HG03439 (cell line): Measurements from ENCODE around the gene CHRNA1.

Source experiments
- ATAC-seq: cut with Tn5 transposase; IDR thresholded peaks from one replicate; pipeline ENCODE4 v1.9.1; 2021; ENCODE audit warnings: mild to moderate bottlenecking, moderate library complexity; ENCODE audit not compliant: unreplicated experiment

CHRNA1 gene

DNA sequence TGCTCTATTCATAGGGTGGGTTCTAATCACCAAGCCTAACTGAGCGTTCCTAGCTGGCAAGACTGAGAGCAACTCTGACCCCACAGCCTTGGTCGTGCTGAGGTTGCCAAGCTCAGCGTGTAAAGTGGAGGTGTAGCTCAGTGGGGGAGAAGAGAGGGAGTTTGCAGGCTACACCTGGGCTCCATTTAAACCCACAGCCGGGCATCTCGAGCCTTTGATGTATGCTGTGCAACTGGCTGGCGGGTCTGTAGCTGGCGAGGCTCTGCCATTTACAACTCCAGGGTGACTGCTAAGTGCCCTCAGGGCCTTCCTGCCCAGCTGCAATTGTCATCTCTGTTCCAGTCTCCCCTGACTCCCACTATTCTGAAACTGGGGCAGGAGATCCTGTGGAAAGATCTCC is 20.0 kb upstream of the CHRNA1 start:
- ATAC-seq: no peak

DNA sequence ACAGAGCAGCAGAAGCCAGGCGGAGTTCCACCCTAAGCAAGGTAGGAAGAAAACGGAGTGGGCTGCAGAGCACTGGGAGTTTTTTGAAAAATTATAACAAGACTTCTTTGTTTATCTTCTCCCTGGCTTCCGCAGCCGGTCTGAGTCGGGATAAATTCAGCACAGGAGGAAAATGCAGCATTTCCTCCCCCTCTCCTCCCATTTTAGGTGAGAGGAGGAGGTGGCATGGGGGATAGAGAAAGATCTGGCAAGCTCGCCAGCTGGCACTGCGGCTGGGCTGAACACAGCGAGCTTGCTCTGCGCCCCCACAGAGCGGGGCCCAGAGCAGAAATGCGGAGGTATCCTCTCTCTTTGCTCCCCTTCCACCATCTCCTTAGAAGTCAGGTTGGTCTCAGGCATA is 17.7 kb upstream of the CHRNA1 start:
- ATAC-seq: no peak

GRCh38 chr2:174781298-174781697 is 17.0 kb upstream of the CHRNA1 start:
- no peak for ATAC-seq

DNA sequence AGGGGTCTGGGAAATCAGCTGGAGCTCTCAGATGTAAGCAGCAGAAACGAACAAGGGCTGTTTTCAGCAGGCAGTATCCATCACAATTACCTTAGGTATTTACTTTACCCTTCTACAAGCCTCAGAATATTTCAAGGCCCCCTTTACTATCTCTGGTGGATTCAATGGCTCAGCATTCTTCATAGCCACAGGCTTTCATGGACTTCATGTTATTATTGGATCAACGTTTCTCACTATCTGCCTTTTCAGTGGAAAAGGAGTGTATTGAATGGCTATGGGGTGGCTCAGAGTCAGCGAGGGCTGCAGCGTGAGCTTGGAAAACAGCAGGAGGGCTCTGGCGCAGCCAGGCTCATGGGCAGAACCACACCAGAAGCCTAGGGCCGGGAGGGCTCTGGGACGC is 16.6 kb upstream of the CHRNA1 start:
- ATAC-seq: no peak

DNA sequence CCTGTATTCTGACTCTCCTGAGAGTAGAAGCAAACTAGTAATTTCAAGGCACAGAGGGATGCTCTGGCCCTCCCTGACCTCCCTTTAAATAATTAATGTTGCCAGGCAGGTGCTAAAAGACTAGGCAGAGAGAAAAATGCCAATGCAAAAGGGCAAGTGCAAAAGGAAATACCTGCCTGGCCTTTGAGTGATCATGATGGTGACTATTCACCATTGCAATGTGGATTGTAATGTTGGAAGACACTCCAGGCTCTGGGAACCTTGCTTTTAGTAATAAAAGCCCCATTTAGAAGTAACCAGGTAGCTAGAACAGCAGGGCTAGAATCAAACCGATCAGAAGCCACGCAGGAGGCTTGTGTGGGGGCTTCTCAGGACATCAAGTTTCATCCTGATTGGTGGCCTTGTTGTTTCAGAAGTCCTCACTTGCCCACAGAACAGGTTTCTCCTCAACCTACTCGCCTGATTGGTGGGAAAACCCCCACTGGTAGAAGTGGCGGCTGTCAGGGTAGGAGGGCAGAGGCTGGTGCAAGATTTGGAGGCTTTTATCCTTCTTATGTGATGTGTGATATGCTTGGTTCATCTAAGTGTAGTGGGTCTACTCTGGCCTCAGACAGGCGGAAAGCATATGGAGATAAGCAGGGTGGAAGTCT is 16.0 kb upstream of the CHRNA1 start:
- no peak for ATAC-seq

DNA sequence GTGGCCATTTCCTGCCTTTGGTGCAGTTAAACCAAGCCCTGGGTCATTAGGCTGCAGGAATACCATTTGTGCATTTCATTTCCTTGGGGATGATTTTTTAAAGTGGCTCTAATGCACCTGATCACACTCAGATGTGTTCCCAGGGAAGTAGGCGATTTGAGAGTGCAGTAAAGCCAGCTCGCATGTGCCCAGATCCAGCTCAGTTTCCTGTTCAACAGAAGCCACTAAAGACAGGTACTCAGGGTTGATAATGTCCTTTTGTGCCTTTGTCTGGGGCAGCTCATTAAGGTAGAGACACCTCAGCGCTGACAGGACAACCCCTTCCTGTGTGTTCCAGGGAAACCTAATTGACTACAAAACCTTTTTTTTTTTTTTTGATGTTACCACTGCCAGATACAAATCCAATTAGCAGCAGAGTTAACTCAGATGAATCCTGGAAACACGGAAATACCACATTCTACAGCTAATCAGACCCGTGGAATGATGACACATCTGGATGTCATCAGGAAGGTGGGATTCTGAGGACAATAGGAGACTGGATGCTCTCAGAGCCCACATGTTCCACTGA is 15.2 kb upstream of the CHRNA1 start:
- ATAC-seq: no peak

GRCh38 chr2:174778085-174778981 is 14.1 kb upstream of the CHRNA1 start:
- no peak for ATAC-seq

DNA sequence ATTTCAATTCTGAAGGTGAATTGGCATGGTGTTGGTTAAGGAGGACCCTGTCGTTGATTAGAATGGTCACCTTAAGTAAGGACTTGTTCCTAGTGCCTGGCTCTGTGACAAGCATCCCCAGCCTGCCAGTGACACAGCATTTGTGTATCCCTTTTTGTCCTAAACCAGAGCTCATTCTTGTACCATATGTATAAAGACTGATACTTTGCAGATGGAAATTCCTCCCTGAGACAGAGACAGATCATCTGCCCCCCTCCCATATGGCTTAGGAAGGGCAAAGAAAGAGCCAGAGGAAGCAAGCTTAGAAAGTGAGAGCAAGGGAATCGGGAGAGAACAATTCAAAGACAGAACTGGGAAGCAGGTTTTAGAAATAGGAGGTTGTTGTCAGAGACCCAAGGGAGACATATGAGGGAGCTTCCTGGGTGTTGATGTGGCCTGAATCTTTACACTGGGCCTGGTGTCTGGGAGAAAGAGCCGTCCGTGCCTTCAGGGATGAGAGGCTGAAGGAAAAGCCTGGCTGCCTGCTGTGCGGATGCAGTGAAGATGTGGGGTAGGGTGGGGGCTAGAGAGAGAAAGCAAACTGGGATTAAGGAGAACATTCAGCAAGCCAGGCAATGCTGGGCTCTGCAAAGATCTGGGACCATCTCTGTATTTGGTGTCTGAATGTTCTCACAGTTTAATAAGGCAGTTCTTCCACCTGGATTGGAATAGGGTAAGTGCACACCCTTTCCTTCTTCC is 13.2 kb upstream of the CHRNA1 start:
- ATAC-seq: no peak

- ATAC-seq: no peak
Measured at GRCh38 chr2:174776675-174777074, 12.4 kb upstream of the CHRNA1 start.

- ATAC-seq: no peak
Measured at GRCh38 chr2:174776223-174776622, 12.0 kb upstream of the CHRNA1 start.

DNA sequence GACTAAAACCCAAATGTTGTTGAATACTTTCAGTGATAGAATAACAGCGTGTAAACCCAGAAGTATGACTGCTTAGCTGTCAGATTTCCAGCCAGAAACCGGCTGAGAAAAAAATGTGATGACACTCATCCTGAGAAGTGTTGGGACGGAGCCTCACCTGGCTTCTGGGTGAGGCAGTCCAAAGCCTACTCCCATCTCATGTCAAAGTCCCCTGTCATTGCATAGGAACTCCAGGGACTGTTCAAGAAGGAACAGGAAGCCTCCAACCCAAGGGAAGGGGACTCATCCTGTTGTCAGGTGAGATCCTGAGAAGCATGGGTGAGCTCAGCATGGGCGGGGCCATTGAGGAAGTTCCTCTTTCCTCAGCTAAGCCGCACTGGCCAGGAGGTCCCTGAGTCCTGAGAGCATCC is 11.3 kb upstream of the CHRNA1 start:
- ATAC-seq: no peak

- ATAC-seq: no peak
Measured at GRCh38 chr2:174774886-174775285, 10.6 kb upstream of the CHRNA1 start.

- no peak for ATAC-seq
Measured at GRCh38 chr2:174773215-174773614, 8.9 kb upstream of the CHRNA1 start.

GRCh38 chr2:174772472-174772801 is 8.2 kb upstream of the CHRNA1 start:
- ATAC-seq: no peak

- ATAC-seq: no peak
Measured at GRCh38 chr2:174771631-174772471, 7.6 kb upstream of the CHRNA1 start.

DNA sequence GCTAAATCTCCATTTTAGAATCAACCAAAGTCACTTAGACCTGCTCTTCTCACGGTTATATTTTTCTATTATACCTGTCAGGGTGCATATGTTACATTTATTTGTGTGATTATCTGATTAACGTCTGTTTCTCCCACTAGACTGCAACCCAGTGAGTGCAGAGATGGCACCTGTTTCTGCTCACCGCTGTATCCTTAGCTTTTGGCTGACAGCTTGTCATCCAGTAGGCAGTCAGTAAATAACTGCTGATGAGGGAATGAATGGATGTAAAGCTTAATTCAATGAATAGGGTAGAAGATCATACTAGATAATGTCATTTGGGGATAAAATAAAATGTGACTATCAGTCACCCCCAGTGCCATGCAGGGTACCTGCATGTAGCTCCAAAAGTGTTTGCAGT is 6.9 kb upstream of the CHRNA1 start:
- ATAC-seq: no peak

DNA sequence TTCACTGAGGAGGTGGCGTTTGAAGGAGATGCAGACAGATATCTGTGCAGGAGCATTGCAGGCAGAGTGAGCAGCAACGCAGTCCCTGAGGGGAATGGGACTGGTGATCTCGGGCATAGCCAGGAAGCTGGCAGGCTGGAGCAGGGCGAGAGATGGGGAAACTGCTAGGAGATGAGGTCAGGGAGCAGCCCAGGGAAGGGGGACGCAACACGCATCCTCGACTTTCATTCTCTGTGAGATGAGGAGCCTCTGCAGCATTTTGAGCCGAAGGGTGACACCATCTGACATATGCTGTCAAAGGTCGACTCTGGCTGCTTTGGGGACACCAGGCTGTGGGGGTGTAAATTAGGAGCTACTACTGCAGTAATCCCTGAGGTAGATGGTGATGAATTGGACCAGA is 4.3 kb upstream of the CHRNA1 start:
- ATAC-seq: no peak

GRCh38 chr2:174766271-174766670 is 2.0 kb upstream of the CHRNA1 start:
- no peak for ATAC-seq

- ATAC-seq: no peak
Measured at GRCh38 chr2:174765576-174765975, 1.3 kb upstream of the CHRNA1 start.

DNA sequence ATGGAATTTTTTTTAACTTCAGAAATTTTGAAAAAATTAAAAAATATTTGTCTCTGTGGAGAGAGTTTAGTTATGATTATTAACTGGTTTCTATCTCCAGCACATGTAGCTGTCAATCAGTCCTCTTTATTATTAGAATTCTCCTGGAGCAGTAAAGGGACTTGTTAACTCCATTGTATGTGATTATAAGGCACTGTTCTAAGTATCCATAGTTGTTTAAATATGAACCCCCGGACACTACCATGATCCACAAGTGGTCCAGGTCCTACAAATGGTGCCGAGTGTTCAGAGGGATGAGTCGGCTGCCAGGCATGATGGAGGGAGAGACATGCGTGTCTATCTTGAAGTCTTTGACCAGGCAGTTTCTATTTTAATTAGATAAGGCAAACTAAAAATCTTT is 492 bp downstream of the CHRNA1 start:
- no peak for ATAC-seq

DNA sequence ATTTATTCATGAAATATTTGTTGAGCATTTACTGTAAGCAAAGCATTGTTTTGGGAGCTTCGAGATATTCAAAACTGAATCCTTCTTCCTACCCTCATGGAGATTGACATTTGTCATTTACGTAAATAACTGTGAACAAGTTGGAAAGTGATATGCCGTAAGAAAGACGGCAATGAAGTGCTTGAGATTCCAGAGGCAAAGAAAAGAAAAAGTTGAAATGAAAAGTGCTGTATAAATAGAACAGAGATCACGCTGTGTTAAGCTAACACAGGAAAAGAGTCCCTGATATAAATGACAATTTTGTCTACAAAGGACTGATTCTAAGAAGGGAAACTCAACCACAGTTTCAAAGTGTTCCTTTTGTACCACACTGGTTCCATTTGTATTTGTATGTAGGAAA is 1.8 kb downstream of the CHRNA1 start:
- no peak for ATAC-seq
